Stimulated activated CD8-positive, alpha-beta memory T cell treated with anti-CD3 and anti-CD28 coated beads, Interleukin-7, amount 100 ng/mL, for 48 hours (primary cell): ENCODE measurements around the gene TAF7L.
"Not testable (repeated sequence)": the region's sequence is repeated elsewhere in the genome, so short reads cannot be mapped to it uniquely, and the experiment has no call there.

Experiments
- DNase-seq, 2 donors: peaks; one replicate each; pipeline ENCODE4 v3.0.0-alpha.2; 2020; ENCODE audit warnings: low read depth in 1 of 2; ENCODE audit errors: extremely low read depth in 1 of 2

Gene TAF7L, protein sequence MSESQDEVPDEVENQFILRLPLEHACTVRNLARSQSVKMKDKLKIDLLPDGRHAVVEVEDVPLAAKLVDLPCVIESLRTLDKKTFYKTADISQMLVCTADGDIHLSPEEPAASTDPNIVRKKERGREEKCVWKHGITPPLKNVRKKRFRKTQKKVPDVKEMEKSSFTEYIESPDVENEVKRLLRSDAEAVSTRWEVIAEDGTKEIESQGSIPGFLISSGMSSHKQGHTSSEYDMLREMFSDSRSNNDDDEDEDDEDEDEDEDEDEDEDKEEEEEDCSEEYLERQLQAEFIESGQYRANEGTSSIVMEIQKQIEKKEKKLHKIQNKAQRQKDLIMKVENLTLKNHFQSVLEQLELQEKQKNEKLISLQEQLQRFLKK

DNA sequence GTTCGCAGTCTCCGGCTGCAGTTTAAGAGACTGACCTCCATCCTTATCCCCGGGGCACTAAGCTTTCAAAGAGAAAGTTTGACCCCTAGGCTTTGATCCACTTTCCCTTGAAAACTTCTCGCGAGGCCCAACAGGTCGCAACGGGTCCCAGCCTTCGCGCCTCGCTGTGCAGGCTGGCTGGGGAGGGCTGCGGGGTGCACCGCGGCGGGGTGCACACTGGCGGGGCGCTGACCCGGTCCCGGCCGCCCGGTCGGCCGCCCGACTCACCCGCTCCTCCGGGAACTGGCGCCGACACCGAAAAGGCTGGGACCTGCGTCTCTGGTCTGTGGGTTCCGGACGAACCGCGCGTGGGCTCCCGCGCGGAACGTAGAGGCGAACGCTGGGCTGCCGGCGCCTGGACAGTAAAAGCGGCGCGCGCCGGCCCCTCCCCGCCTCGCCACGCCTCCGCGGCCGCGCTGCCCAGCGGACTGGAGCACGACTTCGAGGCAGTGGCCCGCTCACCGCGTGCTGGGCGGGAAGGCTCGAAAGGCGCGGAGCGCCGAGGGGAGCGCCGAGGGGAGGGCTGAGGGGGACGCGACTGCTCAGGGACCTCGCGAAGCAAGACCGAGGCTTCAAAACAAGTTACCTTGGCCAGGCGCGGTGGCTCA is at the start of gene TAF7L:
TSS of gene TAF7L (minus strand) at position 378 of the 647 bp plus-strand sequence. CDS start 3,791 bp downstream, outside the sequence.
- no peak for DNase-seq

GRCh38 chrX:101337776-101338271 is 46.7 kb upstream of the TAF7L start:
- DNase-seq = no peak

DNA sequence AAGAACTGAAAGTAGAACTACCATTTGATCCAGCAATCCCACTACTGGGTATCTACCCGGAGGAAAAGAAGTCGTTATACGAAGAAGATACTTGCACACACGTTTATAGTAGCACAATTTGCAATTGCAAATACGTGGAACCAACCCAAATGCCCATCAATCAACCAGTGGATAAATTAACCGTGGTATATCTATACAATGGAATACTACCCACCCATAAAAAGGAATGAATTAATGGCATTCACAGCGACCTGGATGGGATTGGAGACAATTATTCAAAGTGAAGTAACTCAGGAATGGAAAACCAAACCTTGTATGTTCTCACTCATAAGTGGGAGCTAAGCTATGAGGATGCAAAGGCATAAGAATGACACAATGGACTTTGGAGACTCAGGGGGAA is 43.2 kb upstream of the TAF7L start:
- not testable (repeated sequence) for DNase-seq

DNA sequence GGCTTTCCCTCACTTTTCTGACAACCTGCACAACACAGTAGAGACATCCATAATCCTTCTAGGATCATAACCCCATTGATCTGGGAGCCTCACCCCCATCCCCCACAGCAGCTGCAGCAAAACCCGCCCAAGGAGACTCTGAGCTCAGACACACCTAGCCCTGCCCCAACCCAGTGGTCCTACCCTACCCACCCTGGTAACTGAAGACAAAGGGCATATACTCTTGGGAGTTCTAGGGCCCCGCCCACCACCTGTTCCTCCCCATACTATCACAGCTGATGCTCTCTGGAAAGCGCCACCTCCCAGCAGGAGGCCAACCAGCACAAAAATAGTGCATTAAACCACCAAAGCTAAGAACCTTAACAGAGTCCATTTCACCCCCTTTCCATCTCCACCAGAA is 35.5 kb upstream of the TAF7L start:
- not testable (repeated sequence) for DNase-seq

DNA sequence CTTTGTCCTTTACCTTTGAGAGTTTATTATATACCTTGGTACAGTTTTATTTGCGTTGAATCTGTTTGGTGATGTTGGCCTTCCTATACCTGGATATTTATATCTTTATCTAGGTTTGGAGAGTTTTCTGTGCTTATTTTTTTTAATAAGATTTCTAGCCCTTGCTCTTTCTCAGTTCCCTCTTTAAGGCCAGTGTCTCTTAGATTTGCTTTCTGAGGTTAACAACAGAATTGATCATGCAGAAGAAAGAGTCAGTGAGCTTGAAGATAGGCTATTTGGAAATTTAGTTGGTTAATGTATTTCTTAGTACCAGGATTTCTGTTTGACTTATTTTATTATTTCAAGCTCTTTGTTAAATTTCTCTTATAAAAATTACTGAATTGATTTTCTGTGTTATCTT is 12.7 kb upstream of the TAF7L start:
- DNase-seq = no peak

- DNase-seq = not testable (repeated sequence)
Observed at GRCh38 chrX:101295603-101296002, 4.5 kb upstream of the TAF7L start.

- no peak for DNase-seq
Observed at GRCh38 chrX:101287402-101287801, 3.7 kb downstream of the TAF7L start.

DNA sequence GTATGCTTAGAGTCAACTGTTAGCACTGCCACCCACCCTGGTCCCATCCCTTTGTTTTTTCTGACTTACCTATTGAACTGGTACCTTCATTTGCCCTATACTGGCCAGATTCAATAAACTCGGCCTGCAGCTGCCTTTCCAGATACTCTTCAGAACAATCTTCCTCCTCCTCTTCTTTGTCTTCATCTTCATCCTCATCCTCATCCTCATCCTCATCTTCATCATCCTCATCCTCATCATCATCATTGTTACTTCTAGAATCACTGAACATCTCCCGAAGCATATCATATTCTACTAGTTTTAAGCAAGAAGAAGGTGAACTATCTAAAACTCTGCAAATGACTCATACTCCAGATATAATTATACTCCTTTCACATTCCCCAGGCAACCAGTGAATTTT is 14.9 kb downstream of the TAF7L start:
- no peak for DNase-seq

- no peak for DNase-seq
Observed at GRCh38 chrX:101274198-101274597, 16.9 kb downstream of the TAF7L start.

GRCh38 chrX:101265869-101266428 is 25.2 kb downstream of the TAF7L start:
- no peak for DNase-seq

- DNase-seq = no peak
Observed at GRCh38 chrX:101263766-101264165, 27.4 kb downstream of the TAF7L start.

- DNase-seq = no peak
Observed at GRCh38 chrX:101262590-101262989, 28.5 kb downstream of the TAF7L start.

DNA sequence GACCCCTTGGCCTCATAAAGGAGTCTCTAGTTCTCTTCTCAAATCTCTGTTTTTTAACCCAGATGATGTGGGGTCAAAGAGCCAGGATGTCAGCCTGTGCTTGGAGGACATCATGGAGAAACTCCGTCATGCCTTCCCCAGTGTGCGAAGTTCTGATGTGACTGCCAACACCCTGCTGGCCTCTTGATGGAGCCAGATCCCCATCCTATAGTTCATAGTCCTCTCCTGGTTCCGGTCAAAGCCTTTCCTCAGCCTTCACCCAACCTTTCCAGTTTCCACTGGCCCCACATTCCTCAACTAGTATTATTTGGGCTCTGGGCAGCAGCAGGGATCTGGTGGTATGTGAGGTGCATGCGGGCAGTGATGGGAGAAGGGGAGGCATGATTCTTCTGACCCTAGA is 30.7 kb downstream of the TAF7L start:
- no peak for DNase-seq

GRCh38 chrX:101258259-101258581 is 32.9 kb downstream of the TAF7L start:
- no peak for DNase-seq

DNA sequence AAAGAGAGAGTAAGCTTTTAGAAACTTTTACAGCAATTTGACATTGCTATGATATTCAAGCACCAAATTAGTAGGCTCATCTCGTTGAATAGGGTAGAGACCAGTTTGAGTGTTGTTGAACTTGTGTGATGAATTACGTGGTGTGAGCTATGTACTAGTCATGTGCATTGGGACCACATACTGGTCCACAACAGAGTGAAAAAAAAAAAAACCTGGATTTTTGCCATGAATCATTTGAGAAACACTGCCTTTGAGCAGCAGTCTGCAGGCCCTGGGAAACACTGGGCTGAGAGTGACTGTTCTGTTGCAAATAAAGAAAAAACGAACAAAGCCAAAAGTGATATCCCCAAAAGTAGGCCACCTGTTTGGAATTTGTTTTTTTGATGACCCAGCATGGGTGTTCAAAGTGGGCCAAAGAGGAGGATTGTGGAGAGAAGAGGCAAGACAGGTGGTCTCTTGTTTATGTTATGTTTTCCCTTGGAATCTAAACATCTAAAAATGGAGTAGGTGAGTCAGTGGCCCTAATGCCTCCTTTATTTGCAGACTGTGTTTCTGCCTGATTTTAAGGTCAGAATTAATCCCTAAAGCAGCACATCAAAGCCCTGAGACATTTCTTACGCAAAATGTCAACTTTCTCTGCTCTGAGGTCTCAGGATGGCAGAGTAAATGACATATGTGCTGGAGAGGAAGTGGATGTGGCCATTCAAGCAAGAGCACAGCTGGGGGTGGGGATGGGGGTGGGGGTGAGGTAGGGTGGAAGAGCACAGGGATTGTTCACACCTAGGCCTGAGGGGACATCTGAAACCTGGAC is 33.5 kb downstream of the TAF7L start:
- DNase-seq = no peak

- DNase-seq = no peak
Observed at GRCh38 chrX:101252634-101253033, 38.5 kb downstream of the TAF7L start.

DNA sequence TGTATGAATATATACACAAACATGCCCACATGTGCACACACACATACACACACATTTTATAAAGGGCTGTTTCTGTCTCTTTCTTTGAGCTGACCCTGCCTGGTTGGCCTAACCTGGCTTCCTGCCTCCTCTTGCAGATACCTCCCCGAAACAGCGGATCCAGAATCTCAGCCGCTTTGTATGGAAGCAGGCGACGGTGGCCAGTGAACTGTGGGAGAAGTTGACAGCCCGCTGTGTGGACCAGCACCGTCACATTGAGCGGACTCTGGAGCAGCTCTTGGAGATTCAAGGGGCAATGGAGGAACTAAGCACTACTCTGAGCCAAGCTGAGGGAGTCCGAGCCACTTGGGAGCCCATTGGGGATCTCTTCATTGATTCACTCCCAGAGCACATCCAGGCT is 49.6 kb downstream of the TAF7L start:
- DNase-seq = no peak

- DNase-seq = no peak
Observed at GRCh38 chrX:101237041-101237440, 54.1 kb downstream of the TAF7L start.

DNA sequence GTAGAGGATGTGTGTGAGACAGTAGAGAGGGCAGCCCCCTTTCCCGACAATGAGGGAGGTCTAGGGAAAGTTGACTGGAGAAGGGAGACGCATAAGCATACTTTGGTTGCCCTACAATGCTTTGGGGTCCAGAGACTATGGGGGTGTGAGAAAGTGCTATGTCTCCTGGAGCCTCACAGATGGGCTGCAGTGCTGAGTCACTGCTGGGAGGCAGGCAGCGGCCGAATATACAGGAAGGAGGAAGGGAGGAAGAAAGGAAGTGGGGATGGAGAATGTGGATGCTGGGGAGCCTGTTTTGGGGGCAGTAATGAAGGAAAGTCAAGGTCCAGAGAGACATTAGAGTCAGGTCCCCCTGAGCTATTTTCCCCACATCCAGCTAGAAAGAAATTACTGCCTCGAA is 58.8 kb downstream of the TAF7L start:
- no peak for DNase-seq

DNA sequence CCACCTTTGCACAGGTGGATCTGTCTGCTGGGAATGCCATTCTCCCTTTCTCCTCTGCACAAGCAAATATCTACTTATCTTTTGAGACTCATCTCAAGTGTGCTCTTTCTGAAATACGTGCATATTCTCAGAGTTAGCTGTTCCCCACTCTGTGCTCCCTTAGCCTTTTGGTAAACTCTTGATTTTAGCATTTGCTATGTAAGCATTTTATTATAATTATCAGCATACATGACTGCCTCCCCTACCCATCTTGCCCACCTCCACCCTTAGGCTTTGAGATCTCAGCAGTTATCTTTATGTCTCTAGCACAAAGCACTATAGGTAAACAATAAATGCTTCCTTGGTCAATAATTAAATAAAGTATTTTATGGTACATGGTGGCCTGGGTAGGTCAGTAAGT is 60.1 kb downstream of the TAF7L start:
- no peak for DNase-seq

- no peak for DNase-seq
Observed at GRCh38 chrX:101230636-101231035, 60.5 kb downstream of the TAF7L start.
